Measurements from ENCODE around the gene SLC25A21.

Gene SLC25A21

GRCh38 chr14:37140176-37140575 lies 32.2 kb downstream of the SLC25A21 start:
- DNase-seq, result no peak

GRCh38 chr14:37139710-37140109 lies 32.7 kb downstream of the SLC25A21 start:
- DNase-seq, result no peak

- no peak for DNase-seq
Measured at GRCh38 chr14:37138898-37139297, 33.5 kb downstream of the SLC25A21 start.

- DNase-seq, result no peak
Measured at GRCh38 chr14:37133284-37133913, 39.0 kb downstream of the SLC25A21 start.

- DNase-seq, result no peak
Measured at GRCh38 chr14:37131205-37131604, 41.2 kb downstream of the SLC25A21 start.

GRCh38 chr14:37129047-37129446 lies 43.4 kb downstream of the SLC25A21 start:
- DNase-seq, result no peak

- DNase-seq, result no peak
Measured at GRCh38 chr14:37124614-37125013, 47.8 kb downstream of the SLC25A21 start.

GRCh38 chr14:37122919-37123639 lies 49.3 kb downstream of the SLC25A21 start:
- no peak for DNase-seq

- no peak for DNase-seq
Measured at GRCh38 chr14:37122288-37122687, 50.1 kb downstream of the SLC25A21 start.

GRCh38 chr14:37118673-37119366 lies 53.6 kb downstream of the SLC25A21 start:
- DNase-seq, result no peak

- no peak for DNase-seq
Measured at GRCh38 chr14:37116933-37117849, 55.2 kb downstream of the SLC25A21 start.

GRCh38 chr14:37115406-37115805 lies 57.0 kb downstream of the SLC25A21 start:
- no peak for DNase-seq

- DNase-seq, result no peak
Measured at GRCh38 chr14:37114559-37114958, 57.8 kb downstream of the SLC25A21 start.

GRCh38 chr14:37114002-37114401 lies 58.4 kb downstream of the SLC25A21 start:
- DNase-seq, result no peak

GRCh38 chr14:37098132-37098531 lies 74.3 kb downstream of the SLC25A21 start:
- no peak for DNase-seq

- no peak for DNase-seq
Measured at GRCh38 chr14:37094502-37094901, 77.9 kb downstream of the SLC25A21 start.

GRCh38 chr14:37093364-37093763 lies 79.0 kb downstream of the SLC25A21 start:
- no peak for DNase-seq

GRCh38 chr14:37091651-37092050 lies 80.8 kb downstream of the SLC25A21 start:
- DNase-seq, result no peak

- DNase-seq, result no peak
Measured at GRCh38 chr14:37090026-37090425, 82.4 kb downstream of the SLC25A21 start.

GRCh38 chr14:37089410-37089809 lies 83.0 kb downstream of the SLC25A21 start:
- DNase-seq, result no peak

GRCh38 chr14:37088356-37089215 lies 83.8 kb downstream of the SLC25A21 start:
- no peak for DNase-seq

GRCh38 chr14:37087520-37087919 lies 84.9 kb downstream of the SLC25A21 start:
- no peak for DNase-seq

All from DMS153 (cell line).